Measurements from ENCODE around the gene LIPE. TPM values are rescaled to one million over a fixed set of nuclear protein-coding genes. Genes with fewer than 3 reads are reported as not detected.
"Not testable (repeated sequence)": the region's sequence is repeated elsewhere in the genome, so short reads cannot be mapped to it uniquely, and the experiment has no call there.

Gene LIPE
- total RNA-seq, 4 donors from 2014 or later = 4.0 to 10.0 (median 7.4) TPM

- DNase-seq = no peak
- TF ChIP-seq CTCF (IDR thresholded peaks at IDR 0.05) (no peak), POLR2A (IDR thresholded peaks at IDR 0.05) (no peak)
- intact Hi-C loops (cut with DNase I) = no loop called here
- H3K4me3 ChIP-seq (replicated peaks in 1 of 3) = no peak overlapping the region
- H3K27ac ChIP-seq = peak overlapping the region in 1 of 3 donors; percentile 17
- no peaks in the 10 kb centered on the region for H3K9me3 ChIP-seq
- H3K36me3 ChIP-seq = no peaks in the 10 kb centered on the region
- peaks cover 0 to 5% of the 10 kb centered on the region in 2 donors for H3K4me1 ChIP-seq
- no peaks in the 10 kb centered on the region for H3K27me3 ChIP-seq
- 70 to 79% methylated on average over 5 of the region's 5 CpGs for WGBS, 2 donors
Observed at GRCh38 chr19:42466521-42467182, 39.5 kb upstream of the LIPE start.

DNA sequence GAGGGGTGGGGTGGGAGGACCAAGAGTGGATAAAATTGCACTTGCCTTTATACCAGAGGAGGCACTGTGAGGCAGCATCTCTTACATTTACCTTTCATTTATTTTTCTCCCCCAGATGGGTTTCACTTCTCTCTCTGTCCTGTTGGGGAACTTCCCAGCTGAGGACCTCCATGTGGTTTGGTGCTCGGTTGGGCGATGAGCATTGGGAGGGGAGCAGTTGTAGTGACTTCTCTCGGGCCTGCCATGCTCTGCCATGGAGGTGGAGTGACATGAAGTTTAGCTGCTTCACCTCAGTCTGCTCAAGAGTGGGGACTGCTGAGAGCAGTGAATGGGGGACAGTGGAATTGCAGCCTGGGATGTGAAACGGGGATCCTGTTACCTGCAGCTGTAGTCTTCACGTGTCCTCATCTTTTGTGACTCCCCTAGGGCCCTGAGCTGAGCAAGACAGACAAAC lies 38.7 kb upstream of the LIPE start:
- TF ChIP-seq POLR2A (IDR thresholded peaks at IDR 0.05) = no peak
- no peak for TF ChIP-seq CTCF (IDR thresholded peaks at IDR 0.05)
- H3K27ac ChIP-seq = peak overlapping the region in 1 of 3 donors; percentile 17
- intact Hi-C loops (cut with DNase I) = no loop called here
- H3K9me3 ChIP-seq = no peaks in the 10 kb centered on the region
- H3K36me3 ChIP-seq = no peaks in the 10 kb centered on the region
- H3K27me3 ChIP-seq = no peaks in the 10 kb centered on the region
- no peak for DNase-seq
- 80 to 81% methylated on average over 5 of the region's 5 CpGs for WGBS, 2 donors
- peaks cover 0 to 5% of the 10 kb centered on the region in 2 donors for H3K4me1 ChIP-seq
- no peak overlapping the region for H3K4me3 ChIP-seq (replicated peaks in 1 of 3)

DNA sequence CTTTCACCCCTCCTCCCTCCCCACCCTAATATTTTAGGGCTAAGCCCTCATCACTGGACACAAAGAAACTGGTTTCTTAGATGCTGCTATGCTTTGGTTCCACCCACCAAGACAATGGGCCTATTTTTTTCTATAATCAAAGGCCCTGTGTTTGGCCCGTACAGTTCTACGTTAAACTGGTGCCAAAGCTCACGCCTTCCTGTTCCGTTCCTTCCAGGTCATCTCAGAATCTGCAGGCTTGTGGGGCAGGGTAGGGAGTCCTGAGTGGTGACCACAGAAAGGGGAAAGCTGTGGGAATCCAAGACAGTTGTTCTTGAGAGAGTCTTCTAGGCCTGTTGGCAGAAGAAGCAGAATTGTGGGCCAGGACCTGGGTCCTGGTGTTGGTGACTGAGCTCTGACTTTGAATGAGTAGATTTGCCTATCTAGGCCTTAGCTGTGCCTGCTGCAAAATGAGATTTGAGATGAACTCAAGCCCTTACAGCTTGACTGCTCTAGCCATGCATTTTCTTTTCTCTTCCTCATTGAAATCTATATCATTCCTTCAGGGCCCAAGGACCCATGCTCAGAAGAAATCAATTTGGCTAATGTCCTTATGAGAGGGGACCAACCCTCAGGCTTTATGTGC lies 34.6 kb upstream of the LIPE start:
- H3K27ac ChIP-seq = no peak overlapping the region
- no peak overlapping the region for H3K4me3 ChIP-seq (replicated peaks in 1 of 3)
- no peaks in the 10 kb centered on the region for H3K36me3 ChIP-seq
- no peak for TF ChIP-seq CTCF (IDR thresholded peaks at IDR 0.05)
- TF ChIP-seq POLR2A (IDR thresholded peaks at IDR 0.05) = no peak
- H3K27me3 ChIP-seq = no peaks in the 10 kb centered on the region
- H3K9me3 ChIP-seq = no peaks in the 10 kb centered on the region
- intact Hi-C loops (cut with DNase I) = no loop called here
- DNase-seq = no peak
- WGBS, 2 donors = 91 to 92% methylated on average over 4 of the region's 4 CpGs
- H3K4me1 ChIP-seq = peaks cover 0 to 5% of the 10 kb centered on the region in 2 donors

DNA sequence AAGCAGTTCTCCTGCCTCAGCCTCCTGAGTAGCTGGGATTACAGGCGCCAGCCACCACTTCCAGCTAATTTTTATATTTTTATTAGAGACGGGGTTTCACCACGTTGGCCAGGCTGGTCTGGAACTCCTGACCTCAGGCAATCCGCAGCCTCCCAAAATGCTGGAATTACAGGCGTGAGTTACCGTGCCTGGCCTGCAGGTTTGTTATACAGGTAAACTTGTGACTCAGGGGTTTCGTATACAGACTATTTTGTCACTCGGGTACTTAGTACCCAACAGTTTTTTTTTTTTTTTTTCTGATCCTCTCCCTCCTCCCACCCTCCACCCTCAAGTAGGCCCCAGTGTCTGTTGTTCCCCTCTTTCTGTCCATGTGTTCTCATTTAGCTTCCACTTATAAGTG lies 34.0 kb upstream of the LIPE start:
- H3K27ac ChIP-seq; intact Hi-C loops (cut with DNase I): not testable (repeated sequence)
- 85 to 92% methylated on average over 8 of the region's 8 CpGs for WGBS, 2 donors

DNA sequence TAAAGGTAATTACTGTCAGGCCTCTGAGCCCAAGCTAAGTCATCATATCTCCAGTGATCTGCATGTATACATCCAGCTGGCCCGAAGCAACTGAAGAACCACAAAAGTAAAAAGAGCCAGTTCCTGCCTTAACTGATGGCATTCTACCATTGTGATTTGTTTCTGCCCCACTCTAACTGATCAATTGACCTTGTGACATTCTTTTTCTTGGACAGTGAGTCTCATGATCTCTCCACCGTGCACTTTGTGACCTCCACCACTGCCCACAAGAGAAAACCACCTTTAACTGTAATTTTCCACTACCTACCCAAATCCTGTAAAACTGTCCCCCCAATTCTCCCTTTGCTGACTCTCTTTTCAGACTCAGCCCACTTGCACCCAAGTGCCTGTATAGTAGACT lies 32.7 kb upstream of the LIPE start:
- Histone ChIP-seq H3K4me1 (no peaks in the 10 kb centered on the region), H3K36me3 (no peaks in the 10 kb centered on the region), H3K27ac (no peak overlapping the region), H3K9me3 (no peaks in the 10 kb centered on the region), H3K4me3 (replicated peaks in 1 of 3) (no peak overlapping the region), H3K27me3 (no peaks in the 10 kb centered on the region)
- no peak for DNase-seq
- WGBS, 2 donors = 73 to 74% methylated on average over 2 of the region's 2 CpGs
- no peak for TF ChIP-seq POLR2A (IDR thresholded peaks at IDR 0.05)
- TF ChIP-seq CTCF (IDR thresholded peaks at IDR 0.05) = no peak
- intact Hi-C loops (cut with DNase I) = no loop called here

More for the DNA sequence above, 34.0 kb upstream of the LIPE start:
- H3K4me3 ChIP-seq (replicated peaks in 1 of 3); H3K36me3 ChIP-seq; DNase-seq; H3K27me3 ChIP-seq; H3K4me1 ChIP-seq; H3K9me3 ChIP-seq: not testable (repeated sequence)

Data from thyroid gland (tissue), 4 donors.